Measurements from ENCODE around the gene WNT5A.

The WNT5A gene

GRCh38 chr3:55446850-55447249, 40.3 kb downstream of the WNT5A start:
- DNase-seq (ENCODE audit: low spot score) = no peak

GRCh38 chr3:55445551-55445950, 41.6 kb downstream of the WNT5A start:
- no peak for DNase-seq (ENCODE audit: low spot score)

GRCh38 chr3:55443346-55443745, 43.8 kb downstream of the WNT5A start:
- no peak for DNase-seq (ENCODE audit: low spot score)

- no peak for DNase-seq (ENCODE audit: low spot score)
These were observed 44.2 kb downstream of the WNT5A start for GRCh38 chr3:55442861-55443260.

GRCh38 chr3:55441499-55441898, 45.6 kb downstream of the WNT5A start:
- DNase-seq (ENCODE audit: low spot score) = no peak

GRCh38 chr3:55440104-55440708, 46.9 kb downstream of the WNT5A start:
- no peak for DNase-seq (ENCODE audit: low spot score)

GRCh38 chr3:55439657-55440056, 47.4 kb downstream of the WNT5A start:
- DNase-seq (ENCODE audit: low spot score) = no peak

GRCh38 chr3:55436644-55437043, 50.5 kb downstream of the WNT5A start:
- no peak for DNase-seq (ENCODE audit: low spot score)

- DNase-seq (ENCODE audit: low spot score) = no peak
These were observed 51.6 kb downstream of the WNT5A start for GRCh38 chr3:55435491-55435890.

GRCh38 chr3:55434789-55435188, 52.3 kb downstream of the WNT5A start:
- no peak for DNase-seq (ENCODE audit: low spot score)

- DNase-seq (ENCODE audit: low spot score) = no peak
These were observed 56.1 kb downstream of the WNT5A start for GRCh38 chr3:55431041-55431440.

- no peak for DNase-seq (ENCODE audit: low spot score)
These were observed 59.4 kb downstream of the WNT5A start for GRCh38 chr3:55427739-55428138.

- DNase-seq (ENCODE audit: low spot score) = no peak
These were observed 60.6 kb downstream of the WNT5A start for GRCh38 chr3:55426486-55426885.

GRCh38 chr3:55423782-55424181, 63.3 kb downstream of the WNT5A start:
- DNase-seq (ENCODE audit: low spot score) = no peak

- DNase-seq (ENCODE audit: low spot score) = no peak
These were observed 69.9 kb downstream of the WNT5A start for GRCh38 chr3:55417211-55417610.

- DNase-seq (ENCODE audit: low spot score) = no peak
These were observed 70.7 kb downstream of the WNT5A start for GRCh38 chr3:55416331-55416821.

Data from COLO829 (cell line).